ENCODE results near the gene BEND3.

DNA sequence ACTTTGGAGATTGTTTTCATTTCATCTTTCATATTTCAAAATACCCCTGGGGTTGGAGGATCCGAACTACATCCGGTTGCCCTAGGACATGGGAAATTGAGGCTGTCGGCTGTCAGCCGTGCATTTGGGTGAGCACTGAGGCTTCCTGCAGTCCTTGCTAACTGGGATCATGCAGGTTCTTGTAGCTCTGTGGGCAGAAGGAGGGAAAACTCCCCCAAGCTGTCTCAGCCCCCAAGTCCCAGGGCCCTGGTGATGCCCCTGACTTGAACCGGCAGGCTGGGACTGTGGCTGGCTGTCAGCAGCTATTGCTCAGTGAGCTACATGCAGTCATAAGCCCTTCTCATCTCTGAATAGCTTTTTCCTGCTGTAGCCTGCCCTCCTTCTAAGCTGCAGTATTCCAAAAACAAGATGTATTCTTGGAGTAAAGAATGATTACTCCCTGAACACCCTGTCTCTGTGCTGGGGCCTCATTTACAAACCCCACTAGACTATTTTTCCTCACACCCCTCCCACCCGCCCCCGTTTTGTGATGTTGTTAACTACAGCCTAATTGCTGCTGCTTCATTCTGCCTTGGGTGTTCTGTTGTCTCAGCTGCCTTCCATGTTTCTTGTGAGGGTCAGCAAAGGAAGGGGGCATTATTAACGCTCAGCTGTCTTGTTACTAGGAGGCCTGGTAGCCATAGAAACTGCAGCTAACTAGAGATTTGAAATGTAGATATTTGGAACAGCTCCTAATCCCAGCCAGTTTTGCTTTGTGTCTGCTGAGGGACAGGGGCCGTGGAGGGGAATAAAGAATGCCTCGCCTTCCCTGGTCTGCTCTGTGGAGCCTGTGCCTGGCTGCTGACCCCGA, 69.3 kb downstream of the BEND3 start:
- TF ChIP-seq, protein P1, sequence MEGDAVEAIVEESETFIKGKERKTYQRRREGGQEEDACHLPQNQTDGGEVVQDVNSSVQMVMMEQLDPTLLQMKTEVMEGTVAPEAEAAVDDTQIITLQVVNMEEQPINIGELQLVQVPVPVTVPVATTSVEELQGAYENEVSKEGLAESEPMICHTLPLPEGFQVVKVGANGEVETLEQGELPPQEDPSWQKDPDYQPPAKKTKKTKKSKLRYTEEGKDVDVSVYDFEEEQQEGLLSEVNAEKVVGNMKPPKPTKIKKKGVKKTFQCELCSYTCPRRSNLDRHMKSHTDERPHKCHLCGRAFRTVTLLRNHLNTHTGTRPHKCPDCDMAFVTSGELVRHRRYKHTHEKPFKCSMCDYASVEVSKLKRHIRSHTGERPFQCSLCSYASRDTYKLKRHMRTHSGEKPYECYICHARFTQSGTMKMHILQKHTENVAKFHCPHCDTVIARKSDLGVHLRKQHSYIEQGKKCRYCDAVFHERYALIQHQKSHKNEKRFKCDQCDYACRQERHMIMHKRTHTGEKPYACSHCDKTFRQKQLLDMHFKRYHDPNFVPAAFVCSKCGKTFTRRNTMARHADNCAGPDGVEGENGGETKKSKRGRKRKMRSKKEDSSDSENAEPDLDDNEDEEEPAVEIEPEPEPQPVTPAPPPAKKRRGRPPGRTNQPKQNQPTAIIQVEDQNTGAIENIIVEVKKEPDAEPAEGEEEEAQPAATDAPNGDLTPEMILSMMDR (conservative IDR thresholded peaks at IDR 0.05): no peak
- TF ChIP-seq ZFX (IDR thresholded peaks at IDR 0.05): no peak

Data from C4-2B (cell line).